Suppressor macrophage treated with lipopolysaccharide for 4 hours (primary cell): Measurements from ENCODE around the gene GPATCH11.

ENCODE experiments used
- DNase-seq: peaks from one replicate; pipeline ENCODE4 v3.0.0-alpha.2; 2020

The GPATCH11 gene

DNA sequence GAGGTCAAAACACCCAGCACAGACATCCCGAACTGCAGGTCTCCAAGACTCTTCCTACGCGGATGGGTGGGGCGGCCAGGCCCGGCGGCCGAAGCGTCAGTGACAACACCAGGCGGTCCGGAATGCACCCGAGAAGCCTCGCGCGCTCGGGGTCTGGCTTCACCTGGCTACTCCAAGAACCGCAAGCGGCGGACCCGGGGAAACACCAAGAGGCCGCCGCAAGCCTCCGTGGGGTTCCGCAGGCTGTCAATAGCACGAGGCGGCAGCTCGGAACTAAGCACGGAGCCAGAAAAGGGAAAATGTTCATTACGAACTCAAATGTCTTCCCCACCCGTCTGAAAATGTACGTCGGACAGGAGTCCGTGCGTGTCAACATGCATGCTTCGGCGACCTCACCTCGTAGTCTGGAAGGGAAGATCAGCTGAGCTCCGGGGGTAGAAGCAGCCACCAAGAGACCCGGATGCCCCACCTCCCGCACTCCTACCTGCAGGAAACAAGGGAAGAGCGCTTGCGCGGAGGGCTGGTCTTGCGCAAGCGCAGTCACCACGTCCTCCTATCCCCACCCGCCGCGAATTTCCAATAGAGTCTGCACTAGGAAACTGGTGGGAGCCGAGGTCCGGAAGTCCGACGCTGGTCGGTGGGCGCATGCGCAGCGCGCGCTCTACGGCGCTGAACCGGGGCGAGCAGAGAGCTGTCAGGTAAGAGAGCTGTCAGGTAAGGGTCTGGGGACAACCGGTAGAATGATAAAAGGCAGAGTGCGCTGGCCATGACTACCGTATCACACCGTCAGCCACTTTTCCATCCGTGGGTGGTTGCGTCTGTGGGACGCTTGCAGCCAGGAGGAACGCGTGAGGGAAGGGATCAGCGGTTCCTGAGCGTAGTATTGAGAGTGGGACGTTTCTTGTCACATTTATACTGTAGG, at the start of gene GPATCH11, which contains the start of gene HEATR5B:
Gene GPATCH11, plus strand, starts transcription at position 646 of the 922 bp plus-strand sequence. CDS start 3,864 bp downstream, outside the sequence.
Gene HEATR5B, minus strand, starts transcription at position 500 of the 922 bp plus-strand sequence. CDS start 958 bp downstream, outside the sequence.
- peak; percentile 98 for DNase-seq

DNA sequence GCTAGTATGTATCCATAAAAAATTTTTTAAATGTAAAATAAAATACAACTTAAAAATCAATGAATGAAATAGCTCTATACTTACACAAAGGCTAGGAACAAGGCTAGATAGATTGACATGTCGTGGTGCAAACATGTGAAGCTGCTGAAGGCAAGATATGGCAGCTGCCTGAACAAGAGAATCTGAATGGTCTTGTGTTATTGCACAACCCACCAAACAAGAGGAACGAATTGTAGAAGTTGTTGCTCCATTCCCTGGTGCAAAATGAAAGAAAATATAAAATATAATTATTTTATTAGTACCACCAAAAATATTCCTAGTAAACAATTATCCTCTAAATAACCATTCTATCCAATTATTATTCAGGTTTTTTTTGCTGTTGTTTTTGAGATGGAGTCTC, 46.5 kb upstream of the GPATCH11 start:
- no peak for DNase-seq

GRCh38 chr2:37039580-37039979, 44.7 kb upstream of the GPATCH11 start:
- DNase-seq, result no peak

- DNase-seq, result no peak
These were observed 31.6 kb upstream of the GPATCH11 start for GRCh38 chr2:37052600-37053332.

DNA sequence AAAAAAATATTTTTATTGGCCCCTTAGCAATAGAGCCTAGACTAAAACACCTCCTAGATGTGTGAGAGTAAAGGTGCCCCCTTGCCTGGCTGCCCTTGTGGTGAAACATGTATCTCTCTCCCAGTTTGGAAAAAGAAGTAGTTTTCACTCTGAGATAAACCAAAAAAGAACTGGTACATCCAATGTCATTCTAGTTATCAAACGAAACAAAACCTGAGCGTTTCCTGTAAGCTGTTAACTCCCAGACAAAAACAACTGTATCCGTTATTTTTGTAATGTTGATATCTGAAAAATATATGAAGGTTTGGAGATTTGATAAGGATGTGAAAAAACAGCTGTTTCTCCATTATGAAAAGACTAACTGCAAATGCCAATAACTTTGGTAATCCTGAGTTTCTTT, 24.5 kb upstream of the GPATCH11 start:
- DNase-seq, result no peak

DNA sequence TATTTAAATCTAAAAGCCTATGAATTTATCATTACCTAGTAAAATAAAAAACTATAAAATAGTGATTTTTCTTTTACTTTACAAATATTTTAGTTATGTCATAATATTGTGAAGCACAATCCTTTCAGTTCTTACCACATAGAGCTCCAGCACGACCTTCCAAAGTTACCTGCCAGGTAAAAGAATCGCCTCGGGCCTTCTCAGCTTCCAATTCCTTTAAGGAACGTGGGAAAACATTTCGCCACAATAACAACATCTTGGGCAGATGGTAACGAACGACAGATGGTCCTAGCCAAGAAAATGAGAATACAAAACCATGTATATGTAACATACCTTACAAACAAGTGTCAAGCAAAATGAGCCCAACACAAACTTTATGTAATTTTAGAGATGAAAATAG, 23.9 kb upstream of the GPATCH11 start:
- DNase-seq, result no peak

DNA sequence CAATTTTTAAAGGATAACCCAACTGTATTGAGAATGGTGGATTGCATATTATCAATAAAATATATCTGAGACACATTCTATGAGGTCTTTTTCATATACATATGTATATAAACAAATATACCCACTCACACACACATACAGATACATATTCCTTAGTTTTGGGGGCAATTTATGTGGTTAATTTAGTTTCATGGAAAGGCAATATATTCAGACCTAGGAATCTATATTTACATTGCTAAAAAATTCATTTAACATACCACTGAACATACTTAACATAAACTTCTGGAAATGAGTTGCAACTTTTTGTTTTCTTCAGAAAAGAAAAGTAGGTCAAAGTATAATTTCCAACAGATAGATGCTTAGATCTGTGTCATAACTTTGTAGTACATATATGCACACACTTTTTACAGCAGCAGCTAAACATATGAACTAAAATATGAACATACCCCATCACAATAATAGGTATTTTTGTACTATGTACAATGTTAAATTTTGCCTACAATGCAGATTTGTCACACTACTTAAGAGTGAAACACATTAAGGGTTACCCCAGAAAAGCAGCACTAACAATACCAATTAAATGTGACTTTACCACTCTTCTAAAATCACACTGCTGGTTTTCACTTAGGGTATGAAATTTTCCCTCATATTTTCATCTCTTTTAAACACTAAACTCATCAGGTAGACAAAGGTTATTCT, 23.2 kb upstream of the GPATCH11 start:
- DNase-seq, result no peak

DNA sequence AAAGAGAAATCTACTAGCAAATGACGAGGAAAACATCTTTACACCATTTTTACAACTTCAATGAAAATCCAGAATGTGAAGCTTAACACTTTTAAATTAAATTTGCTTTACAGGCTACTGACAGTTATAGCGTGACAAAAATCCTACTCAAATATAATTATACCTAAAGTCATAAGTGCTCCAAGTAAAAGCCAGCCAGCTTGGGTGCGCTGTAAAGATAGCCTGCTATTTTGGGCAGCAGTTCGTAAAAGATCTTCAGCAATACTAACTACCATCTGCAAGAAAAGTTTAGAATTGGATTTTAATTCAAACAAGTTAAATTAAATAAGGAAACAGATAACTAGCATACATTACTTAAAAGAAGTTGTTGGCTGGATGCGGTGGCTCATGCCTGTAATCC, 22.5 kb upstream of the GPATCH11 start:
- no peak for DNase-seq

DNA sequence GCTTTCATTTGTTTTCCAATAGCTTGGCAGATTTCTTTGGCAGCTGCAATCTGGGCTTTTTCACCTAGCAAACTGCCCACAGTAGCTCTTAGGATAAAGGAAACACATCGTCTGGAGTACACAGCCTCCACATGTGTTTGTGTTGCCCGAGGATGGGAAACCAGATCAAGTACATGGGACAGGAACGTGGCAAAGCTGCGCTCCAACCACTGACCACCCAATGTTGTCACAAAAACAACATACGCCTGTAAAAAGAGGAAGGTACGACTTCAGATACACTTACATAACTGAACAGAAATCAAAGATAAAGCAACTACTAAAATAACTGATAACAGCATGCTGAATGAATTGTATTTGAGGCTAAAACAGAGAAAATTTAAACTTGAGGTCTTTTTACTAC, 15.6 kb upstream of the GPATCH11 start:
- DNase-seq, result no peak

- DNase-seq, result no peak
These were observed 13.4 kb upstream of the GPATCH11 start for GRCh38 chr2:37070931-37071330.

DNA sequence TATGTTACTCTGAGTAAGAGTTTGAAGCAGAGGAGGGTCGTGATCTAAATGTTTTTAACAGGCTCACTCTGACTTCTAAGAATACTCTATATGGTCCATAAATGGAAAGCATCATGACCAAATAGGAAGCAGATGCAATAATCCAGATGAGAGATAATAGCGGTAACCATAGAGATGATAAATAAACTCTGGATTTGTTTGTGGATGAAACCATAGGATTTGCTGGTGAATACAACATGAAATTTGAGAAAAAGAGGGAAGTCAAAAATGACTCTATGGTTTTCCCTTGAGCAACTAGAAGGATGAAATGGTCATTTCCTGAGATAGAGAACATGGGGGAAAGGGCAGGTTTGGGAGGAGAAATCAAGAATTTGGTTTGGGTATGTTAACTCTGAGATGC, 4.1 kb upstream of the GPATCH11 start:
- DNase-seq, result peak; percentile 60

GRCh38 chr2:37080689-37081088, 3.6 kb upstream of the GPATCH11 start:
- peak; percentile 28 for DNase-seq

GRCh38 chr2:37084797-37085196, 479 bp downstream of the GPATCH11 start:
- DNase-seq, result no peak

DNA sequence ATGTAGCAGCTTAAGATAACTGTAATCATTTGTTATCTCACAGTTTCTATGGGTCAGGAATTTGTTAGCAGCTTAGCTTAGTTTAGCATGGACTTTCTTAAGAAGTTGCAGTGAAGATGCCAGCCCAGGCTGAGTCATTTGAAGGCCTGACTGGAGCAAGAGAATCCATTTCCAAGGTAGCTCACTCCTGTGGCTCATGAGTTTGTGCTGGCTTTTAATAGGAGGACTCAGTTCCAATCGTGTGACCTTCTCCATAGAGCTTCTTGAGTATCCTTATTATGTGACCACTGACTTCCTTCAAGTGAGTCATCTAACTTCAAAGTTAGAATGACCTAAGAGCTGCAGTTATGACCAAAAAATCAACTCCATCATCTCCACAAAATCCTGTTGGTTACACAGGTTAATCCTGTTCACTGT, 1.4 kb downstream of the GPATCH11 start:
- DNase-seq, result peak; percentile 48

DNA sequence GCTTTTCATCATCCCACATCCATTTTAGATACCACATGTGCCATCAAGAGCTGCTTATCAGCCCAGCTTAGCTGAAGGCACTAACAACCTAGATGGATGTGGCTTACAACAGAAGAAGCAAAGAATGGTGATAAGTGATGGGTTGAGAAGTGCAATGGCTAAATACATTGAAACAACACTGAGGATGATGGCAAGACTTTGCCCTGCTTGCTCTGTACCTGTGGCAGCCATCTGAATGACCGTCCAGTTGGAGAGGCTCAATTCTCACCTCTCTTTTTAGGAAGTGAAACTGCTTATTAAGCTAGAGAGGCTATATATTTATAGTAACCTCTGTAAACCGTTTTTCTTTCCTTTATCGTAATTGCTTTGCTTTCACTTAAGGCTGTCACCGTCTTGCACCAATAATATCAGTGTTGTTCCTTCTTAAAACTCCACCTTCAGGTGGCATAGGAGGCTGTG, 5.7 kb downstream of the GPATCH11 start:
- DNase-seq, result peak; percentile 34

- DNase-seq, result no peak
These were observed 7.6 kb downstream of the GPATCH11 start for GRCh38 chr2:37091873-37092272.

DNA sequence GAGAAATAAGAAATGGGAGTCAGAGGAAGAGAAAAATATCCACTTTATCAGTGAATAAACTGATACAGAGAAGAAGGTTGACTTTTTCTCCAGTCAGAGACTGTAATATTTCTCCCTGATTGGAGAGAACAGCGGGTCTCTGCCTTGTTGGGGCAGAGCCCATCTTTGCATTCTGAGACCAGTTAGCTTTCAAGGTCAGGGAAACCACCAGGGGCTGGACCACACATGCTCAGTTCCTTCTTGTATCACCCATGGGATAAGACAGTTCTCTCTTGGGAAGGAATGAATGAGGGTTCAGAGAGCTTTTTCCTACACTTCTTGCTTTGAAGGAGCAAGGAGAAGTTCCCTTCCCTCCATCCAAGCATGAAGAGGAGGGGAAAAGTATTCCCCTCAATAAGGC, 12.2 kb downstream of the GPATCH11 start:
- no peak for DNase-seq

GRCh38 chr2:37098416-37099118, 14.2 kb downstream of the GPATCH11 start:
- no peak for DNase-seq

- no peak for DNase-seq
These were observed 15.7 kb downstream of the GPATCH11 start for GRCh38 chr2:37100054-37100453.

DNA sequence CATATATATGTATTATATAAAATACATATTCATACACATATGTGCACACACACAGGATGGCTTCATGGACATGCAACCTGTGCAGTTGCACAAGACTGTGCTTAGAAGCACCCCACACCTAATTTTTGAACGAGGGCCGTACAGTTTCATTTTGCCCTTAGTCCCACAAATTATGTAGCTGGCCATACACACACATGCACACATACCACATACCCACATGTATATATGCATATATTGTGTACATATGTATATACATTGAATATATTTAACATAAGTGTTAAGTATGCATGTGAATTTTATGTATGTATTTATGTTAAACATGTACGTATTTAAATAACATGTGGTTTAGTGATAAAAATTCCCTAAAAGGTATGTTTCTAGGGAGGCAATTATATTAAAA, 18.3 kb downstream of the GPATCH11 start:
- no peak for DNase-seq

DNA sequence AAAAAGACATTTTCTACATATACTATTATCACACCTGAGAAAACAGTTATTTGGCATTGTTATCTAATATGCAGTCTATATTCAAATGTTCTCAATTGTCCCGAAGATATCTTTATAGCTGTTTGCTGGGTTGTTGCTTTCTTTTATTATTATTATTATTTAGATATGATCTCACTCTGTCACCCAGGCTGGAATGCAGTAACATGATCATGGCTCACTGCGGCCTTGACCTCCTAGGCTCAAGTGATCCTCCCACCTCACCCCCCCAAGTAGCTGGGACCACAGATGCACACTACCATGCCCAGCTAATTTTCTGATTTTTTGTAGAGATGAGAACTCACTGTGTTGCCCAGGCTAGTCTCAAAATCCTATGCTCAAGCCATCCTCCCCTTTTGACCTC, 19.9 kb downstream of the GPATCH11 start:
- DNase-seq, result no peak

DNA sequence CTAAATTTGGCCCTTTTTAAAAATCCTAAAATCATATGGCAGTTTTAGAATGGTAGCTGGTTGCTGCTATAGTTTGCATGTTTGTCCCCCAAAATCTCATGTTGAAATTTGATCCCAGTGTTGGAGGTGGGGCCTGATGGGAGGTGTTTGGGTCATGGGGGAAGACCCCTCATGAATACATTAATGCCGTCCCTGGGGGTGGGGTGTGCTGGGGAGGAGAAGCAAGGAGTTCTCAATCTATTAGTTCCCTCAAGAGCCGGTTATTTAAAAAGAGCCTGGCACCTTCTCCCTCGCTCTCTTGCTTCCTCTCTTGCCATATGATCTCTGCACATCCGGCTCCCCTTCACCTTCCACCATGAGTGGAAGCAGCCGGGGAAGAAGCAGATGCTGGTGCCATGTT, 20.8 kb downstream of the GPATCH11 start:
- DNase-seq, result no peak

- DNase-seq, result no peak
These were observed 25.2 kb downstream of the GPATCH11 start for GRCh38 chr2:37109523-37109922.
